H1 (cell line): ENCODE results near the gene WFDC10B. TPM values are rescaled to one million over a fixed set of nuclear protein-coding genes. Genes with fewer than 3 reads are reported as not detected.

Source experiments
- CTCF ChIA-PET: fragments of 300-600 bp; sonication (Branson Sonifier 250); formaldehyde crosslinking; loops from one replicate; lab custom pipeline; 2021; ENCODE audit not compliant: partially characterized antibody; lab: Charles Lee
- POLR2A ChIA-PET: fragments of 300-600 bp; sonication (Branson Sonifier 250); formaldehyde crosslinking; loops from one replicate; lab custom pipeline; 2021; ENCODE audit warnings: inconsistent platforms; ENCODE audit not compliant: partially characterized antibody; lab: Charles Lee
- DNase-seq, 2 experiments: peaks; one replicate each; pipeline versions ENCODE4 v3.0.0 to v3.0.0-alpha.2; 2010 to 2022; ENCODE audit warnings: low spot score in 2 of 2, low read depth in 1 of 2, mixed read lengths in 1 of 2
- FAIRE-seq: peaks from 2 replicates; lab custom pipeline; 2011; peaks lifted over from hg19 to GRCh38; lab: Jason Lieb, UNC
- H2AFZ ChIP-seq: 2 replicates; pipeline ENCODE4 v1.8.1; 2012; ENCODE audit warnings: low read length, inconsistent platforms
- H2AK5ac ChIP-seq: 2 replicates; pipeline ENCODE4 v1.6.1; 2013; ENCODE audit warnings: low read depth, low read length
- H2BK120ac ChIP-seq: replicated peaks from 2 replicates; pipeline ENCODE3; 2013; ENCODE audit warnings: low read depth, low read length, inconsistent platforms
- H2BK12ac ChIP-seq: 2 replicates; pipeline ENCODE4 v1.6.1; 2013; ENCODE audit warnings: low read depth, low read length
- H2BK15ac ChIP-seq: 2 replicates; pipeline ENCODE4 v1.6.1; 2013; ENCODE audit warnings: low read length
- H2BK20ac ChIP-seq: 2 replicates; pipeline ENCODE4 v1.6.1; 2013; ENCODE audit warnings: low read length
- H2BK5ac ChIP-seq: 2 replicates; pipeline ENCODE4 v1.6.1; 2013; ENCODE audit warnings: low read depth, low read length
- H3K14ac ChIP-seq: 2 replicates; pipeline ENCODE4 v1.6.1; 2013; ENCODE audit warnings: inconsistent platforms; ENCODE audit not compliant: insufficient read length
- H3K18ac ChIP-seq: 2 replicates; pipeline ENCODE4 v1.6.1; 2013; ENCODE audit warnings: low read length; ENCODE audit errors: extremely low read depth
- H3K23ac ChIP-seq: 2 replicates; pipeline ENCODE4 v1.6.1; 2013; ENCODE audit warnings: inconsistent platforms; ENCODE audit not compliant: insufficient read length
- H3K23me2 ChIP-seq: 2 replicates; pipeline ENCODE4 v1.6.1; 2013; ENCODE audit warnings: low read depth, low read length
- H3K27ac ChIP-seq: 2 replicates; pipeline ENCODE4 v1.6.1; 2011; ENCODE audit warnings: low read depth, low read length, inconsistent platforms
- H3K27me3 ChIP-seq, 4 experiments: replicated peaks in 1 of 4; 1 replicate in 1 of 4; 2 replicates in 3 of 4; pipeline versions ENCODE4 v1.6.1 to v1.8.1; 2011 to 2013; ENCODE audit warnings: low read length in 3 of 4, mild to moderate bottlenecking in 3 of 4, inconsistent platforms in 2 of 4, mixed read lengths in 2 of 4, moderate library complexity in 1 of 4; ENCODE audit not compliant: control insufficient read depth in 3 of 4, insufficient read depth in 3 of 4; ENCODE audit errors: extremely low read depth in 1 of 4
- H3K36me3 ChIP-seq, 4 experiments: 2 replicates each; pipeline versions ENCODE4 v1.6.1 to v1.8.1; 2011 to 2013; ENCODE audit warnings: mild to moderate bottlenecking in 4 of 4, low read length in 3 of 4, moderate library complexity in 2 of 4, control low read depth in 1 of 4, inconsistent platforms in 1 of 4; ENCODE audit not compliant: insufficient read depth in 4 of 4, control insufficient read depth in 2 of 4
- H3K4ac ChIP-seq: replicated peaks from 2 replicates; pipeline ENCODE3; 2013; ENCODE audit warnings: low read length, low read depth, mixed read lengths, inconsistent platforms; ENCODE audit not compliant: insufficient read length
- H3K4me1 ChIP-seq, 4 experiments: replicated peaks in 1 of 4; 1 replicate in 1 of 4; 2 replicates in 3 of 4; pipeline versions ENCODE4 v1.6.1 to v1.8.1; 2011 to 2013; ENCODE audit warnings: low read length in 3 of 4, inconsistent platforms in 2 of 4, mixed read lengths in 1 of 4; ENCODE audit not compliant: insufficient read depth in 4 of 4, control insufficient read depth in 3 of 4
- H3K4me2 ChIP-seq, 2 experiments: 2 replicates each; pipeline versions ENCODE4 v1.6.1 to v1.8.1; 2011 to 2013; ENCODE audit warnings: low read depth in 2 of 2, low read length in 2 of 2, control low read depth in 1 of 2, inconsistent platforms in 1 of 2, mild to moderate bottlenecking in 1 of 2; ENCODE audit not compliant: insufficient read depth in 1 of 2
- H3K4me3 ChIP-seq, 4 experiments: fragments of 200-600, 300-600 bp in 1 of 4; sonication (generic), shearing (Covaris generic), sonication (Bioruptor Twin) in 1 of 4; 2 replicates each; pipeline versions ENCODE4 v1.5.1 to v1.8.1; 2011 to 2016; ENCODE audit warnings: low read length in 4 of 4, low read depth in 3 of 4, control low read depth in 2 of 4, inconsistent platforms in 2 of 4, mild to moderate bottlenecking in 2 of 4, mixed read lengths in 1 of 4, moderate library complexity in 1 of 4; ENCODE audit not compliant: insufficient read depth in 2 of 4; ENCODE audit errors: extremely low read depth in 1 of 4
- H3K56ac ChIP-seq: replicated peaks from 2 replicates; pipeline ENCODE3; 2013; ENCODE audit warnings: low read depth, mild to moderate bottlenecking, mixed read lengths, low read length, inconsistent platforms; ENCODE audit not compliant: insufficient read length
- H3K79me1 ChIP-seq: 2 replicates; pipeline ENCODE4 v1.6.1; 2013; ENCODE audit warnings: low read depth, low read length, control low read depth
- H3K79me2 ChIP-seq, 2 experiments: 2 replicates each; pipeline versions ENCODE4 v1.6.1 to v1.8.1; 2012 to 2013; ENCODE audit warnings: low read length in 2 of 2, mild to moderate bottlenecking in 2 of 2, inconsistent platforms in 1 of 2; ENCODE audit not compliant: insufficient read depth in 2 of 2, control insufficient read depth in 1 of 2
- H3K9ac ChIP-seq, 4 experiments: replicated peaks in 1 of 4; 1 replicate in 1 of 4; 2 replicates in 3 of 4; pipeline versions ENCODE4 v1.6.1 to v1.8.1; 2011 to 2013; ENCODE audit warnings: low read depth in 3 of 4, low read length in 3 of 4, control low read depth in 2 of 4, mild to moderate bottlenecking in 2 of 4, moderate library complexity in 2 of 4, inconsistent platforms in 1 of 4; ENCODE audit errors: extremely low read depth in 1 of 4
- H3K9me3 ChIP-seq, 2 experiments: 2 replicates each; pipeline versions ENCODE4 v1.6.1 to v1.8.1; 2012 to 2013; ENCODE audit warnings: mild to moderate bottlenecking in 2 of 2, moderate library complexity in 2 of 2, control low read depth in 1 of 2, inconsistent platforms in 1 of 2, low read depth in 1 of 2, low read length in 1 of 2, mixed read lengths in 1 of 2; ENCODE audit not compliant: insufficient read depth in 2 of 2
- H4K20me1 ChIP-seq, 2 experiments: replicated peaks in 1 of 2; 2 replicates each; pipeline versions ENCODE3 to v1.8.1; 2011 to 2013; ENCODE audit warnings: inconsistent platforms in 2 of 2, low read length in 2 of 2, mild to moderate bottlenecking in 1 of 2; ENCODE audit not compliant: insufficient read depth in 2 of 2, control insufficient read depth in 1 of 2
- H4K5ac ChIP-seq: 2 replicates; pipeline ENCODE4 v1.6.1; 2013; ENCODE audit warnings: low read length, low read depth, mixed read lengths, inconsistent platforms; ENCODE audit not compliant: insufficient read length
- H4K8ac ChIP-seq: 2 replicates; pipeline ENCODE4 v1.8.0; 2013; ENCODE audit warnings: mild to moderate bottlenecking, moderate library complexity, low read length, inconsistent platforms; ENCODE audit not compliant: insufficient read depth; ENCODE audit errors: extremely low read depth
- H4K91ac ChIP-seq: replicated peaks from 2 replicates; pipeline ENCODE3; 2013; ENCODE audit warnings: low read length, mixed read lengths, inconsistent platforms; ENCODE audit not compliant: insufficient read length
- CBX5 ChIP-seq: fragments of 300-800, 300-1000 bp; sonication (generic); IDR thresholded peaks from 2 replicates; pipeline ENCODE4 v1.7.1; 2016; ENCODE audit warnings: antibody characterized with exemption, low read length, low read depth
- CBX8 ChIP-seq: fragments of 300-800, 300-1000 bp; sonication (generic); IDR thresholded peaks from 2 replicates; pipeline ENCODE4 v1.7.1; 2016; ENCODE audit warnings: low read depth, low read length, borderline replicate concordance
- CHD1 ChIP-seq: IDR thresholded peaks from 2 replicates; pipeline ENCODE4 v1.6.1; 2012; ENCODE audit warnings: low read depth, low read length, improper control_type of control experiment
- JUND ChIP-seq: IDR thresholded peaks from 2 replicates; pipeline ENCODE4 v1.6.1; 2011; ENCODE audit warnings: mild to moderate bottlenecking, improper control_type of control experiment, low read length
- KDM4A ChIP-seq: IDR thresholded peaks from one replicate; pipeline ENCODE4 v1.7.1; 2012; ENCODE audit warnings: low read depth, mild to moderate bottlenecking, moderate library complexity, low read length, inconsistent platforms; ENCODE audit not compliant: severe bottlenecking
- NANOG ChIP-seq: IDR thresholded peaks from 2 replicates; pipeline ENCODE4 v1.6.1; 2011; ENCODE audit warnings: low read length, low read depth, mild to moderate bottlenecking, inconsistent platforms; ENCODE audit not compliant: insufficient read depth, poor library complexity, severe bottlenecking
- RFX5 ChIP-seq: IDR thresholded peaks from 2 replicates; pipeline ENCODE4 v1.6.1; 2011; ENCODE audit warnings: low read depth, low read length, improper control_type of control experiment, borderline replicate concordance
- TCF12 ChIP-seq: IDR thresholded peaks from 2 replicates; pipeline ENCODE4 v1.6.1; 2011; ENCODE audit warnings: low read depth, mild to moderate bottlenecking, low read length
- WGBS, 2 experiments: shearing (Covaris generic) in 1 of 2; methylation state at CpG; one replicate each; pipeline versions ENCODE4 v1.1.6 to v1.1.7; 2013 to 2015; ENCODE audit warnings: low lambda C conversion rate in 2 of 2, mixed read lengths in 2 of 2, inconsistent platforms in 1 of 2, low coverage in 1 of 2, missing lambda C conversion rate in 1 of 2; ENCODE audit not compliant: insufficient replicate concordance in 2 of 2, insufficient coverage in 1 of 2, insufficient read length in 1 of 2; ENCODE audit errors: extremely low coverage in 1 of 2, missing lambda C conversion rate in 1 of 2; 5-methylcytosine and 5-hydroxymethylcytosine counted together
- polyA plus RNA-seq, 7 experiments: library from polyadenylated mRNA; depleted of rRNA in 3 of 7; stranded (reverse) in 5 of 7; unstranded in 2 of 7; fragments of >200 nt in 5 of 7; fragments of 200-250 nt in 2 of 7; gene quantifications; 1 replicate in 5 of 7; 2 replicates in 1 of 7; 4 replicates in 1 of 7; pipeline versions ENCODE4 v1.2.1 to v1.2.3, GENCODE V29; 2011 to 2013; ENCODE audit warnings: missing spikeins in 2 of 7, mixed read lengths in 2 of 7
- total RNA-seq: library from RNA; stranded (reverse); fragmentation: NEBNext Ultra II Directional; extraction: Animal tissue kit (Norgen Biotek cat#: 25700); gene quantifications from 2 replicates; pipeline ENCODE4 v1.2.1, GENCODE V29; 2021

WFDC10B gene
- total and polyA plus RNA-seq, 2 of the 8 experiments (the other 6 are each of a cell fraction or from before 2014, with no cell fraction given), result 0.21 to 0.54 TPM

- Histone ChIP-seq H3K14ac (no peak within 1 kb of the TSS), H3K56ac (no peak within 1 kb of the TSS), H4K91ac (no peak within 1 kb of the TSS), H3K18ac (no peak within 1 kb of the TSS), H3K23ac (no peak within 1 kb of the TSS), H2BK20ac (no peak within 1 kb of the TSS), H3K79me2 (no peaks in the 10 kb centered on the region), H2AFZ (no peak within 1 kb of the TSS), H3K9me3 (peaks cover 0 to 2% of the 10 kb centered on the region in 2 experiments; a peak in 1 of 4 replicates), H3K4ac (no peak within 1 kb of the TSS), H3K27me3 (no peaks in the 10 kb centered on the region), H3K23me2 (no peaks in the 10 kb centered on the region), H4K8ac (no peak within 1 kb of the TSS), H2BK120ac (no peak within 1 kb of the TSS), H2AK5ac (no peak within 1 kb of the TSS), H2BK5ac (no peak within 1 kb of the TSS), H2BK15ac (no peak within 1 kb of the TSS), H3K4me3 (no peak within 1 kb of the TSS), H2BK12ac (no peak within 1 kb of the TSS), H3K79me1 (no peaks in the 10 kb centered on the region), H3K4me1 (no peaks in the 10 kb centered on the region), H3K36me3 (no peaks in the 10 kb centered on the region), H3K4me2 (no peak within 1 kb of the TSS), H4K20me1 (no peaks in the 10 kb centered on the region), H3K9ac (no peak within 1 kb of the TSS), H4K5ac (no peak within 1 kb of the TSS), H3K27ac (no peak within 1 kb of the TSS)
- no peak for FAIRE-seq
- no peak for DNase-seq
- 80% methylated on average over 1 of the region's 1 CpG; no CpG with 5 or more reads in 1 of the 2 experiments for WGBS, 2 experiments
- ChIA-PET CTCF (no interaction called here), POLR2A (no interaction called here)
- TF ChIP-seq CBX8 (no peak), KDM4A (no peak), CBX5 (no peak), TCF12 (no peak), NANOG (no peak), CHD1 (no peak), JUND (no peak), RFX5 (no peak)
These were observed 34.7 kb downstream of the WFDC10B start, which contains the start of gene WFDC11 for GRCh38 chr20:45670139-45670538. TSS of gene WFDC11 (minus strand) at chr20:45670239. CDS start at chr20:45650600, 19,639 bp downstream.
